Retinal pigment epithelial cell (primary cell): ENCODE data around the gene PYGL.
A peak's percentile ranks its signal among the peaks of the same experiment; 100 is the strongest.
"Not testable (repeated sequence)": the region's sequence is repeated elsewhere in the genome, so short reads cannot be mapped to it uniquely, and the experiment has no call there.

Experiments
- DNase-seq: peaks from one replicate; pipeline ENCODE4 v3.0.0-alpha.2; 2010; ENCODE audit warnings: low read depth
- H3K4me3 ChIP-seq: 2 replicates; pipeline ENCODE4 v1.5.1; 2011; ENCODE audit warnings: mild to moderate bottlenecking, low read length, control low read depth, moderate library complexity
- TF ChIP-seq, protein P1 (sequence below): conservative IDR thresholded peaks from 2 replicates; pipeline ENCODE4 v1.5.1; 2011; ENCODE audit warnings: low read depth, low read length, control low read depth, inconsistent platforms

PYGL gene

DNA sequence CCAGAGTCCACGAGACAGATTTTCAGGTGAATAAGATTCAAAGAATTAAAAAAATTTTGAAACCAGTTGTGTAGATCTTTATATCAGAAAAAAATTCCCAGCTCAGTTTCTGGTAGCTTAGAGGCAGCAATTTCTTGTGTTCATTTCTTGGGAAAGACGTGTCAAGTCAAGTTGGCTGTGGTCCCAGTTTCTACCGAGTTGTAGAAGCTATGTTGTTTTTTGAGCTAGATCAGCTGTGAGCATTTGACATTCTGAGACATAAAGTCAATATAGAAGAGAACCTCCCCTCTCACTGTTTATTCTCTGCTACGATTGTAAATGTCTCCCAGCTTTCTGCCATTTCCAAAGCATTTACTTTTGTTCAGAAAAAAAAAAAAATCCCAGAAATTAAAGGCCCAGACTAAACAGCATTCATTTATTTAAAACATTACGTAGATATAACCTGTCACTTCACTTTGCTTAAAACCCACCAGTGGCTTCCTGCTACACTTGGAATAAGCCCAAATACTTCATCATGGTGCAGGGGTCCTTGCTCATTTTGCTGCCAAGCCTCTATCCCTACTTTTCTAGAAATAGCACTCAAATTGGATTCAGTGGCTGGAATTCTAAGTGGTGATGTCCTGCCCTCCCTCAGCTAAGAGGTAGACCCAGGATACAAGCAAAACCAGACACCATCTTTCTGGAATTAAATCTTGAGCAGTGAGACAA, 20.6 kb upstream of the PYGL start:
- no peak overlapping the region for H3K4me3 ChIP-seq
- DNase-seq = peak; percentile 95
- TF ChIP-seq, protein P1, sequence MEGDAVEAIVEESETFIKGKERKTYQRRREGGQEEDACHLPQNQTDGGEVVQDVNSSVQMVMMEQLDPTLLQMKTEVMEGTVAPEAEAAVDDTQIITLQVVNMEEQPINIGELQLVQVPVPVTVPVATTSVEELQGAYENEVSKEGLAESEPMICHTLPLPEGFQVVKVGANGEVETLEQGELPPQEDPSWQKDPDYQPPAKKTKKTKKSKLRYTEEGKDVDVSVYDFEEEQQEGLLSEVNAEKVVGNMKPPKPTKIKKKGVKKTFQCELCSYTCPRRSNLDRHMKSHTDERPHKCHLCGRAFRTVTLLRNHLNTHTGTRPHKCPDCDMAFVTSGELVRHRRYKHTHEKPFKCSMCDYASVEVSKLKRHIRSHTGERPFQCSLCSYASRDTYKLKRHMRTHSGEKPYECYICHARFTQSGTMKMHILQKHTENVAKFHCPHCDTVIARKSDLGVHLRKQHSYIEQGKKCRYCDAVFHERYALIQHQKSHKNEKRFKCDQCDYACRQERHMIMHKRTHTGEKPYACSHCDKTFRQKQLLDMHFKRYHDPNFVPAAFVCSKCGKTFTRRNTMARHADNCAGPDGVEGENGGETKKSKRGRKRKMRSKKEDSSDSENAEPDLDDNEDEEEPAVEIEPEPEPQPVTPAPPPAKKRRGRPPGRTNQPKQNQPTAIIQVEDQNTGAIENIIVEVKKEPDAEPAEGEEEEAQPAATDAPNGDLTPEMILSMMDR = no peak

- TF ChIP-seq, protein P1 = no peak
- no peak overlapping the region for H3K4me3 ChIP-seq
- DNase-seq = no peak
Observed at GRCh38 chr14:50963919-50964318, 19.6 kb upstream of the PYGL start.

DNA sequence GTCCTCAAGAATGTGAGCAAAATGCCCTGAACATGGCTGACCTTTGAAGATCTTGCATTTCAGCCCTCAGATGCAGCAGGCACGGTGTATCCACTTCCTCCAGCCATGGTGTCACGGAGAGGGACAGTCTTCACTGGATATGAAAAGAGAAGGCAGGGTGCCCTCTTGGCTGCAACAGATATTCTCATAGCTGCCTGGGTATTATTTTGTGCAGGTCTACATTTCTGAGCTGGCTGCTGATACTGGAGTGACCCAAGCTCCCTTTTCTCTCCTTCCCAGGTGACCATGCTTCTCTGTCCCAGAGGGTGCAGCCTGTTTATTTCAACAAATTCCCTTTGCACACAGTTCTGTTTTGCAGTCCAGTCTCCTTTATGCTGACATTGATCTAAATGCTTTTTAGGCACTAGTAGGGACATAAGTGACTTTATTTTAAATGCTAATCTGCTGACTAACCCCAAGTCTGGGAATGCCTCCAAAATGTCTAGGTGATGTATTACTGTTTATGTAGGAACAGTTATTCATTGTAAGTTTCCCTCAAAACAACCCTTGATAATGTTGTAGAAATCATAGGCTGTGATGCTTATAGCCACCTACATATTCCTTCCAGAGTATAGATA, 17.4 kb upstream of the PYGL start:
- DNase-seq = peak; percentile 91
- H3K4me3 ChIP-seq = no peak overlapping the region
- TF ChIP-seq, protein P1 = no peak

DNA sequence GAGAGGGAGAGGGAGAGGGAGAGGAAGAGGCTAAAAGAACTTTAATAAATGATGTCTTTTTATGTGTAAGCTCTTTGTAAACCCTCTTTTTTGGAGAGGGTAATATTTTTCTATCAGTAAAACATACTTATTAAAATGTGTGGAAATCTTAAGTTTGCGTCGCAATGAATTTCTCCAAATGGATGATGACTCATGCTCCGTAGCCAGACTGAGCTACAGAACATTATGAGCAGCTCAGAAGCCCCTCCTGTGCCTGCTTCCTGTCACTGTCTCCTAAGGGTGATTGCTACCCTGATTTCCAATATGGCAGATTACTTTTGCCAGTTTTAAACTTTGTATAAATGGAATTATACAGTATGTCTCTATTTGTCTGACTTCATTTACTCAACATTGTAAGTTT, 13.0 kb upstream of the PYGL start:
- TF ChIP-seq, protein P1 = no peak
- H3K4me3 ChIP-seq = no peak overlapping the region
- no peak for DNase-seq

- H3K4me3 ChIP-seq, DNase-seq: not testable (repeated sequence)
Observed at GRCh38 chr14:50956421-50956820, 12.1 kb upstream of the PYGL start.

DNA sequence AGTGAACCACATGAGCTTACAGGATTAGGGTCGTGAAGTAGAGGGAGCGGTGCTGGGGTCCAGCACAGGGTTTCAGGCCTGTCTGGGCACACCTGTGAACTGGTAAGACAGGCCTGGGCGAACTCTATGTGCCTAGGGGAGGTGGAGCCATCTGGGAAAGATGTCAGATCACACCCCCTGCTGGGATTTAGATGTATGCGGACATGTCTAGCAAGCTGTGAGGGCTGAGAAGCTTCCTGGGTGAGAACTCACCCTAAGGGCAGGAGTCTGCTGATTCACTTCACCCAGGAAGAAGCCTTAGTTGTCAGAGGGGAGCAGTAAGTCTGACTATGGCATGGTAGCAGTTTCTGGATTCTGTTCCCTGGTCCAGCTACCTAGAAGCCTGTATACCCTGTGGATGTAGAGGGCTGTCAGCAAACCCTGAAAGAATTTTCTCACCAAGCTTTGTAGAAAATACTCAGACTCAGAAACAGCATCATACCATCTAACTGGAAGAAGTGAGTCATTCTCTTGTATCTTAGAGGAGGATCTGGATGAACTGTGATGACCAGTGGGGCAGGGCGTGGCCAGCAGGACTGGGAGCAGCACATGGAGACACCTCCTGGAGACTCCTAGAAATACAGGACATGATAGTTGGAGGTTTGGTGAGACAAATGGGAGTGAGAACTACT, 11.2 kb upstream of the PYGL start:
- no peak overlapping the region for H3K4me3 ChIP-seq
- DNase-seq = no peak
- TF ChIP-seq, protein P1 = peak; percentile 47

- H3K4me3 ChIP-seq = no peak overlapping the region
- no peak for DNase-seq
- TF ChIP-seq, protein P1 = peak; percentile 83
Observed at GRCh38 chr14:50954811-50955372, 10.6 kb upstream of the PYGL start.
